HG02970 (cell line): ENCODE measurements around the gene FCN1.

Experiments
- ATAC-seq: cut with Tn5 transposase; IDR thresholded peaks from one replicate; pipeline ENCODE4 v1.9.1; 2021; ENCODE audit warnings: mild to moderate bottlenecking, moderate library complexity, moderate number of reproducible peaks; ENCODE audit not compliant: unreplicated experiment, low FRiP score

The FCN1 gene

GRCh38 chr9:134895097-134895496 is 22.6 kb downstream of the FCN1 start:
- no peak for ATAC-seq

- ATAC-seq, result no peak
These were observed 23.4 kb downstream of the FCN1 start for GRCh38 chr9:134894136-134894860.

- ATAC-seq, result no peak
These were observed 24.8 kb downstream of the FCN1 start for GRCh38 chr9:134892820-134893420.

- no peak for ATAC-seq
These were observed 25.5 kb downstream of the FCN1 start for GRCh38 chr9:134892221-134892620.

- no peak for ATAC-seq
These were observed 26.0 kb downstream of the FCN1 start for GRCh38 chr9:134891713-134892112.

GRCh38 chr9:134891053-134891452 is 26.7 kb downstream of the FCN1 start:
- no peak for ATAC-seq

- no peak for ATAC-seq
These were observed 27.6 kb downstream of the FCN1 start for GRCh38 chr9:134890155-134890495.

- ATAC-seq, result no peak
These were observed 28.1 kb downstream of the FCN1 start for GRCh38 chr9:134889386-134890154.

GRCh38 chr9:134888603-134889190 is 29.0 kb downstream of the FCN1 start:
- no peak for ATAC-seq

- no peak for ATAC-seq
These were observed 29.8 kb downstream of the FCN1 start for GRCh38 chr9:134887686-134888602.

- ATAC-seq, result no peak
These were observed 30.5 kb downstream of the FCN1 start for GRCh38 chr9:134887219-134887618.

- no peak for ATAC-seq
These were observed 31.2 kb downstream of the FCN1 start for GRCh38 chr9:134886413-134886913.

GRCh38 chr9:134885679-134886412 is 31.9 kb downstream of the FCN1 start:
- no peak for ATAC-seq

GRCh38 chr9:134885001-134885678 is 32.6 kb downstream of the FCN1 start:
- ATAC-seq, result no peak

GRCh38 chr9:134884492-134884891 is 33.2 kb downstream of the FCN1 start:
- no peak for ATAC-seq

- ATAC-seq, result no peak
These were observed 34.5 kb downstream of the FCN1 start for GRCh38 chr9:134883040-134883782.

GRCh38 chr9:134882204-134882785 is 35.4 kb downstream of the FCN1 start:
- ATAC-seq, result no peak

GRCh38 chr9:134881313-134881670 is 36.4 kb downstream of the FCN1 start:
- ATAC-seq, result no peak
